ENCODE results near the gene C17orf67.
A peak's percentile ranks its signal among the peaks of the same experiment; 100 is the strongest.

C17orf67 gene

DNA sequence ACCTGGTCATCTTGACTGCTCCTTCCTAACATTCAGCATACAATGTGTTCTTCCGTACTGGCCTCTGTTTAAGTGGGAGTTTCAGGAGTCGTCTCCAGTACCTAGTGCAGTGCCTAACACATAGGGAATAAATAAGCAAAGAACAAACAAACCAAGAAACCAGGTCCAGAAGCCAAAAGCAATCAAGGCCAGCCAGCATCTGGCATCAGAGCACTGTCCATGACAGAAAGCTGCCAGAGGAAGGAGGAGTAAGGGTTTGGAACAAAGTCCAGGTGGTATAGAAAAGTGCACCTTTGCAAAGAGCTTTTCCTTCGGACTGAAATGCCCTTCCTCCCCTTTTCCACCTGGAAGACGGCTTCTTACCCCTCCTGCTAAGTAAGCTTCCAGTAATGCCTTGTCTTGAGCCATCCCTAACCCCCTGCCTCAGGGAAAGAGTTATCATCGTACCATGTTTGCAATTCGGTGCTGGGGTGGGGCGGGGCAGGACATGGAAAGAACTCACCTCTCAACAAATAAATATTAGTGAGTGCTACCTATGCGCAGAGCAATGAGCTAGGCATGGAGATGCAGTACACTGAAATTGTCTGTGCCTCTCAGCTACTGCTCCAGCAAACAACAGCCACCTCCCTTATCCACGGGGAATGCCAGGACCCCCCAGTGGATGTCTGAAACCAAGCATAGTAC, 47.6 kb downstream of the C17orf67 start:
- Histone ChIP-seq H4K5ac (ENCODE audit: low read length) (no peak overlapping the region), H3K4me1 (ENCODE audit: control insufficient read depth, low read depth, low read length) (no peaks in the 10 kb centered on the region), H3K18ac (ENCODE audit: low read length) (no peak overlapping the region), H2BK120ac (ENCODE audit: low read depth, low read length) (no peak overlapping the region), H2AK5ac (ENCODE audit: low read length) (no peak overlapping the region), H3K9ac (ENCODE audit: low read length) (no peak overlapping the region), H3K23ac (ENCODE audit: low read length) (no peak overlapping the region), H3K36me3 (ENCODE audit: control insufficient read depth, insufficient read depth, low read length) (no peaks in the 10 kb centered on the region), H3K79me2 (ENCODE audit: control insufficient read depth, insufficient read depth, low read length) (no peaks in the 10 kb centered on the region), H3K27ac (ENCODE audit: low read depth, low read length) (no peak overlapping the region), H3K4me3 (ENCODE audit: low read length) (no peak overlapping the region), H3K27me3 (ENCODE audit: insufficient read depth, low read length, poor library complexity) (no peaks in the 10 kb centered on the region), H3K4me2 (ENCODE audit: low read length) (no peak overlapping the region), H3K79me1 (ENCODE audit: low read length) (no peaks in the 10 kb centered on the region), H3K56ac (ENCODE audit: low read length) (no peak overlapping the region), H2BK15ac (replicated peaks; ENCODE audit: low read depth) (no peak overlapping the region), H4K8ac (ENCODE audit: low read depth, low read length) (no peak overlapping the region), H3K4ac (ENCODE audit: low read depth, low read length) (no peak overlapping the region), H2BK5ac (ENCODE audit: low read length) (no peak overlapping the region)
- no peak for DNase-seq
- no CpG with 5 or more reads among the region's 9 CpGs for WGBS (ENCODE audit: extremely low coverage, insufficient coverage, low lambda C conversion rate)

DNA sequence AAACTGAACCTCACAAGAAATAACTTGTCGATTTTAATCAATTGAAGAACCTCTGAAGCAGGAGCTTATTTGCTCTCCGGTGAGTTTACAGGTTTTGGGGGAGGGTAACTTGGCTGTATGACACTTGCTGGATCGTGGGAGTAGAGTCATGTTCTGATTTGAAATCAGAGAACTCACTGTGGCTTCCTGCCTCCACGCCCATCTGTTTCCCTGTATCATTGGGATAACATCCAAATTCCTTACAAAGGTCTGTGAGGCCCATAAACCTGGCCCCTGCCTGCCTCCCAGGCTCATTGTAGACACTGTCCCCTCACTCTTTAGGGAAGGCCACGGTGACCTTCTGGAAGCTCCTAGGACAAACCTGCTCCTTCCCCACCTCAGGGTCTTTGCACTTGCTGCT, 48.3 kb downstream of the C17orf67 start:
- Histone ChIP-seq H3K4me3 (ENCODE audit: low read length) (no peak overlapping the region), H3K4ac (ENCODE audit: low read depth, low read length) (no peak overlapping the region), H2BK15ac (replicated peaks; ENCODE audit: low read depth) (no peak overlapping the region), H3K23ac (ENCODE audit: low read length) (no peak overlapping the region), H3K18ac (ENCODE audit: low read length) (no peak overlapping the region), H3K4me2 (ENCODE audit: low read length) (no peak overlapping the region), H2AK5ac (ENCODE audit: low read length) (no peak overlapping the region), H3K36me3 (ENCODE audit: control insufficient read depth, insufficient read depth, low read length) (no peaks in the 10 kb centered on the region), H3K4me1 (ENCODE audit: control insufficient read depth, low read depth, low read length) (no peaks in the 10 kb centered on the region), H2BK120ac (ENCODE audit: low read depth, low read length) (no peak overlapping the region), H3K79me2 (ENCODE audit: control insufficient read depth, insufficient read depth, low read length) (no peaks in the 10 kb centered on the region), H4K8ac (ENCODE audit: low read depth, low read length) (no peak overlapping the region), H3K27ac (ENCODE audit: low read depth, low read length) (no peak overlapping the region), H2BK5ac (ENCODE audit: low read length) (no peak overlapping the region), H3K27me3 (ENCODE audit: insufficient read depth, low read length, poor library complexity) (no peaks in the 10 kb centered on the region), H3K56ac (ENCODE audit: low read length) (no peak overlapping the region), H3K9ac (ENCODE audit: low read length) (no peak overlapping the region), H3K79me1 (ENCODE audit: low read length) (no peaks in the 10 kb centered on the region), H4K5ac (ENCODE audit: low read length) (no peak overlapping the region)
- no CpG with 5 or more reads among the region's 5 CpGs for WGBS (ENCODE audit: extremely low coverage, insufficient coverage, low lambda C conversion rate)
- DNase-seq = no peak

GRCh38 chr17:56782338-56782737, 51.4 kb downstream of the C17orf67 start:
- Histone ChIP-seq H3K79me1 (ENCODE audit: low read length) (no peaks in the 10 kb centered on the region), H4K8ac (ENCODE audit: low read depth, low read length) (no peak overlapping the region), H2BK5ac (ENCODE audit: low read length) (no peak overlapping the region), H2BK15ac (replicated peaks; ENCODE audit: low read depth) (no peak overlapping the region), H3K79me2 (ENCODE audit: control insufficient read depth, insufficient read depth, low read length) (no peaks in the 10 kb centered on the region), H2AK5ac (ENCODE audit: low read length) (no peak overlapping the region), H3K4me2 (ENCODE audit: low read length) (no peak overlapping the region), H3K4ac (ENCODE audit: low read depth, low read length) (no peak overlapping the region), H3K36me3 (ENCODE audit: control insufficient read depth, insufficient read depth, low read length) (no peaks in the 10 kb centered on the region), H3K4me1 (ENCODE audit: control insufficient read depth, low read depth, low read length) (no peaks in the 10 kb centered on the region), H3K23ac (ENCODE audit: low read length) (no peak overlapping the region), H3K27ac (ENCODE audit: low read depth, low read length) (no peak overlapping the region), H3K56ac (ENCODE audit: low read length) (no peak overlapping the region), H3K9ac (ENCODE audit: low read length) (no peak overlapping the region), H2BK120ac (ENCODE audit: low read depth, low read length) (no peak overlapping the region), H4K5ac (ENCODE audit: low read length) (no peak overlapping the region), H3K18ac (ENCODE audit: low read length) (no peak overlapping the region), H3K4me3 (ENCODE audit: low read length) (no peak overlapping the region), H3K27me3 (ENCODE audit: insufficient read depth, low read length, poor library complexity) (no peaks in the 10 kb centered on the region)
- no peak for DNase-seq

- no peak overlapping the region for H2BK5ac ChIP-seq (ENCODE audit: low read length)
- H3K4ac ChIP-seq (ENCODE audit: low read depth, low read length) = no peak overlapping the region
- no peak overlapping the region for H2AK5ac ChIP-seq (ENCODE audit: low read length)
- H3K79me1 ChIP-seq (ENCODE audit: low read length) = no peaks in the 10 kb centered on the region
- H3K27me3 ChIP-seq (ENCODE audit: insufficient read depth, low read length, poor library complexity) = no peaks in the 10 kb centered on the region
- no peaks in the 10 kb centered on the region for H3K4me1 ChIP-seq (ENCODE audit: control insufficient read depth, low read depth, low read length)
- no peak overlapping the region for H3K4me2 ChIP-seq (ENCODE audit: low read length)
- WGBS (ENCODE audit: extremely low coverage, insufficient coverage, low lambda C conversion rate) = no CpG with 5 or more reads among the region's 6 CpGs
- H4K5ac ChIP-seq (ENCODE audit: low read length) = no peak overlapping the region
- no peak overlapping the region for H3K18ac ChIP-seq (ENCODE audit: low read length)
- DNase-seq = no peak
- no peak overlapping the region for H3K56ac ChIP-seq (ENCODE audit: low read length)
- H3K23ac ChIP-seq (ENCODE audit: low read length) = no peak overlapping the region
- no peak overlapping the region for H2BK120ac ChIP-seq (ENCODE audit: low read depth, low read length)
- H3K4me3 ChIP-seq (ENCODE audit: low read length) = no peak overlapping the region
- no peak overlapping the region for H2BK15ac ChIP-seq (replicated peaks; ENCODE audit: low read depth)
- H3K79me2 ChIP-seq (ENCODE audit: control insufficient read depth, insufficient read depth, low read length) = no peaks in the 10 kb centered on the region
- no peak overlapping the region for H4K8ac ChIP-seq (ENCODE audit: low read depth, low read length)
- H3K27ac ChIP-seq (ENCODE audit: low read depth, low read length) = no peak overlapping the region
- no peaks in the 10 kb centered on the region for H3K36me3 ChIP-seq (ENCODE audit: control insufficient read depth, insufficient read depth, low read length)
- H3K9ac ChIP-seq (ENCODE audit: low read length) = no peak overlapping the region
Observed at GRCh38 chr17:56781906-56782305, 51.8 kb downstream of the C17orf67 start.

DNA sequence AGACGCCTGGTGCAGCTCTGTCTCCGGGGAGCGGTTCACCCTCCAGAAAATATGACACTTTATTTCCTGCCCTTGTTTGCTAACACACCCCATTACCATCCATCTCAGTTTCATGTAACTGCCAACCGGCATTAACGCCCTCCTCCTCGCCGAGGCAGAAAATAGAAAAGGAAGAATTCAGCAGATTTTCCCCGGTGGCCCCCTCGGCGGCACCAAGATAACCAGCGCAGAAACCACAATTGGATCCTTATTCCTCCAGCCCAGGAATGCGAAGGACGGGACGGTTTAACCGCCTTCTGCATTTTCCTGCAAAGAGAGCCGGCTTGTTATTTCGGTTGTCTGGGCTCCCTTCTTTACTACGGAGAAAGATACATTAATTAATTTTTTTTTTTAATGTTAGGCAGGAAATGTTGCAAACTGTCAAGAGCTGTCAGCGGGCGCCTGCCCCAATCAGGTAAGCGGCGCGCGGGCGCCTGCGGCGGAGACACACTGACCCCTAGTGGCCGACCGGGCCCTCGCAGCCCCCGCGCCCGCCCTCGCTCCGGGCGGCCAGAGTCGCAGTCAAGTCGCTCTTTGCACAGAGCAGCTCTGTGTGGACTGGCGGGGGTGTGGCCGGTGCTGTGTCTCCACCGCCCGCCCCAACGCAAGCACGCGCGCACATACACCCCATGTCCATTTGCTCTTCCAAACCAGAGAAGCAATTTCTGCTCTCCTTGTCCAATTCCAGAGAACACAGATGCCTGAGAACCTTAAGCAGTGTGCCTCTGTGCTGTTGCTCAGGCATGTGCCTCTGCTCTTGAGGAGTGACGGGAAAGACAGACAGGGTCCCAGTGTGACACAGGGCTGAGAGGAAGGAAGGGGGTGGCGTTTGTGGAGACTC, 53.6 kb downstream of the C17orf67 start:
- H3K36me3 ChIP-seq (ENCODE audit: control insufficient read depth, insufficient read depth, low read length) = no peaks in the 10 kb centered on the region
- H3K56ac ChIP-seq (ENCODE audit: low read length) = no peak overlapping the region
- no peak overlapping the region for H2BK5ac ChIP-seq (ENCODE audit: low read length)
- no peak overlapping the region for H4K5ac ChIP-seq (ENCODE audit: low read length)
- H2BK15ac ChIP-seq (replicated peaks; ENCODE audit: low read depth) = no peak overlapping the region
- no peak overlapping the region for H3K4me3 ChIP-seq (ENCODE audit: low read length)
- H2BK120ac ChIP-seq (ENCODE audit: low read depth, low read length) = no peak overlapping the region
- no peaks in the 10 kb centered on the region for H3K27me3 ChIP-seq (ENCODE audit: insufficient read depth, low read length, poor library complexity)
- no peak overlapping the region for H3K27ac ChIP-seq (ENCODE audit: low read depth, low read length)
- peak overlapping the region; percentile 40 for H3K4me2 ChIP-seq (ENCODE audit: low read length)
- no peak overlapping the region for H2AK5ac ChIP-seq (ENCODE audit: low read length)
- no peak overlapping the region for H4K8ac ChIP-seq (ENCODE audit: low read depth, low read length)
- no peak overlapping the region for H3K18ac ChIP-seq (ENCODE audit: low read length)
- WGBS (ENCODE audit: extremely low coverage, insufficient coverage, low lambda C conversion rate) = no CpG with 5 or more reads among the region's 48 CpGs
- peak; percentile 78 for DNase-seq
- peak overlapping the region; percentile 45 for H3K9ac ChIP-seq (ENCODE audit: low read length)
- no peaks in the 10 kb centered on the region for H3K79me1 ChIP-seq (ENCODE audit: low read length)
- no peaks in the 10 kb centered on the region for H3K4me1 ChIP-seq (ENCODE audit: control insufficient read depth, low read depth, low read length)
- no peak overlapping the region for H3K4ac ChIP-seq (ENCODE audit: low read depth, low read length)
- no peak overlapping the region for H3K23ac ChIP-seq (ENCODE audit: low read length)
- no peaks in the 10 kb centered on the region for H3K79me2 ChIP-seq (ENCODE audit: control insufficient read depth, insufficient read depth, low read length)

Data from mesendoderm (in vitro differentiated cells).